ENCODE results near the gene COMMD6. TPM values are rescaled to one million over a fixed set of nuclear protein-coding genes. Genes with fewer than 3 reads are reported as not detected.

COMMD6 gene
- polyA plus RNA-seq, 1 donor = 240 TPM

- no peaks in the 10 kb centered on the region for H3K36me3 ChIP-seq (ENCODE audit: control insufficient read depth, insufficient read depth, low read length)
- no peaks in the 10 kb centered on the region for H3K27me3 ChIP-seq (ENCODE audit: control insufficient read depth, insufficient read depth, low read length)
- H3K27ac ChIP-seq (ENCODE audit: low read length) = no peak overlapping the region
- H3K4me1 ChIP-seq (ENCODE audit: control insufficient read depth, insufficient read depth, low read length) = no peaks in the 10 kb centered on the region
- H3K4me3 ChIP-seq (ENCODE audit: low read length) = no peak overlapping the region
- WGBS (ENCODE audit: insufficient coverage, low lambda C conversion rate) = no CpG with 5 or more reads among the region's 10 CpGs
- H3K9me3 ChIP-seq (ENCODE audit: control insufficient read depth, low read depth, low read length) = no peaks in the 10 kb centered on the region
- DNase-seq = no peak
These were observed 30.3 kb downstream of the COMMD6 start for GRCh38 chr13:75507027-75508001.

GRCh38 chr13:75506018-75506417 is 31.6 kb downstream of the COMMD6 start:
- no CpG with 5 or more reads among the region's 1 CpG for WGBS (ENCODE audit: insufficient coverage, low lambda C conversion rate)
- Histone ChIP-seq H3K36me3 (ENCODE audit: control insufficient read depth, insufficient read depth, low read length) (no peaks in the 10 kb centered on the region), H3K9me3 (ENCODE audit: control insufficient read depth, low read depth, low read length) (no peaks in the 10 kb centered on the region), H3K27ac (ENCODE audit: low read length) (no peak overlapping the region), H3K4me3 (ENCODE audit: low read length) (no peak overlapping the region), H3K27me3 (ENCODE audit: control insufficient read depth, insufficient read depth, low read length) (no peaks in the 10 kb centered on the region), H3K4me1 (ENCODE audit: control insufficient read depth, insufficient read depth, low read length) (no peaks in the 10 kb centered on the region)
- DNase-seq = no peak

GRCh38 chr13:75505327-75505726 is 32.3 kb downstream of the COMMD6 start:
- no peak overlapping the region for H3K4me3 ChIP-seq (ENCODE audit: low read length)
- no peak for DNase-seq
- no peaks in the 10 kb centered on the region for H3K9me3 ChIP-seq (ENCODE audit: control insufficient read depth, low read depth, low read length)
- H3K27ac ChIP-seq (ENCODE audit: low read length) = no peak overlapping the region
- no peaks in the 10 kb centered on the region for H3K36me3 ChIP-seq (ENCODE audit: control insufficient read depth, insufficient read depth, low read length)
- no peaks in the 10 kb centered on the region for H3K27me3 ChIP-seq (ENCODE audit: control insufficient read depth, insufficient read depth, low read length)
- no CpG with 5 or more reads among the region's 3 CpGs for WGBS (ENCODE audit: insufficient coverage, low lambda C conversion rate)
- no peaks in the 10 kb centered on the region for H3K4me1 ChIP-seq (ENCODE audit: control insufficient read depth, insufficient read depth, low read length)

- no peak for DNase-seq
- Histone ChIP-seq H3K4me1 (ENCODE audit: control insufficient read depth, insufficient read depth, low read length) (no peaks in the 10 kb centered on the region), H3K27ac (ENCODE audit: low read length) (no peak overlapping the region), H3K36me3 (ENCODE audit: control insufficient read depth, insufficient read depth, low read length) (no peaks in the 10 kb centered on the region), H3K27me3 (ENCODE audit: control insufficient read depth, insufficient read depth, low read length) (peaks cover 7% of the 10 kb centered on the region), H3K9me3 (ENCODE audit: control insufficient read depth, low read depth, low read length) (no peaks in the 10 kb centered on the region), H3K4me3 (ENCODE audit: low read length) (no peak overlapping the region)
- 96% methylated on average over 4 of the region's 5 CpGs for WGBS (ENCODE audit: insufficient coverage, low lambda C conversion rate)
These were observed 41.7 kb downstream of the COMMD6 start for GRCh38 chr13:75495938-75496337.

GRCh38 chr13:75494491-75494890 is 43.1 kb downstream of the COMMD6 start:
- H3K36me3 ChIP-seq (ENCODE audit: control insufficient read depth, insufficient read depth, low read length) = no peaks in the 10 kb centered on the region
- 83% methylated on average over 1 of the region's 1 CpG for WGBS (ENCODE audit: insufficient coverage, low lambda C conversion rate)
- H3K4me3 ChIP-seq (ENCODE audit: low read length) = no peak overlapping the region
- no peak overlapping the region for H3K27ac ChIP-seq (ENCODE audit: low read length)
- no peaks in the 10 kb centered on the region for H3K9me3 ChIP-seq (ENCODE audit: control insufficient read depth, low read depth, low read length)
- no peaks in the 10 kb centered on the region for H3K4me1 ChIP-seq (ENCODE audit: control insufficient read depth, insufficient read depth, low read length)
- H3K27me3 ChIP-seq (ENCODE audit: control insufficient read depth, insufficient read depth, low read length) = peaks cover 7% of the 10 kb centered on the region
- no peak for DNase-seq

GRCh38 chr13:75493156-75493555 is 44.5 kb downstream of the COMMD6 start:
- no peak for DNase-seq
- no peaks in the 10 kb centered on the region for H3K9me3 ChIP-seq (ENCODE audit: control insufficient read depth, low read depth, low read length)

GRCh38 chr13:75492389-75492788 is 45.3 kb downstream of the COMMD6 start:
- Histone ChIP-seq H3K9me3 (ENCODE audit: control insufficient read depth, low read depth, low read length) (no peaks in the 10 kb centered on the region), H3K4me1 (ENCODE audit: control insufficient read depth, insufficient read depth, low read length) (no peaks in the 10 kb centered on the region), H3K27ac (ENCODE audit: low read length) (no peak overlapping the region), H3K36me3 (ENCODE audit: control insufficient read depth, insufficient read depth, low read length) (no peaks in the 10 kb centered on the region), H3K27me3 (ENCODE audit: control insufficient read depth, insufficient read depth, low read length) (peaks cover 7% of the 10 kb centered on the region), H3K4me3 (ENCODE audit: low read length) (no peak overlapping the region)
- DNase-seq = no peak
- no CpG with 5 or more reads among the region's 5 CpGs for WGBS (ENCODE audit: insufficient coverage, low lambda C conversion rate)

More at GRCh38 chr13:75493156-75493555, 44.5 kb downstream of the COMMD6 start:
- Histone ChIP-seq H3K4me1 (ENCODE audit: control insufficient read depth, insufficient read depth, low read length) (no peaks in the 10 kb centered on the region), H3K27ac (ENCODE audit: low read length) (no peak overlapping the region), H3K36me3 (ENCODE audit: control insufficient read depth, insufficient read depth, low read length) (no peaks in the 10 kb centered on the region), H3K4me3 (ENCODE audit: low read length) (no peak overlapping the region), H3K27me3 (ENCODE audit: control insufficient read depth, insufficient read depth, low read length) (peaks cover 7% of the 10 kb centered on the region)

- Histone ChIP-seq H3K4me1 (ENCODE audit: control insufficient read depth, insufficient read depth, low read length) (no peaks in the 10 kb centered on the region), H3K27ac (ENCODE audit: low read length) (no peak overlapping the region), H3K27me3 (ENCODE audit: control insufficient read depth, insufficient read depth, low read length) (peaks cover 12% of the 10 kb centered on the region), H3K9me3 (ENCODE audit: control insufficient read depth, low read depth, low read length) (no peaks in the 10 kb centered on the region), H3K36me3 (ENCODE audit: control insufficient read depth, insufficient read depth, low read length) (no peaks in the 10 kb centered on the region), H3K4me3 (ENCODE audit: low read length) (no peak overlapping the region)
- WGBS (ENCODE audit: insufficient coverage, low lambda C conversion rate) = 90% methylated on average over 2 of the region's 2 CpGs
- DNase-seq = no peak
These were observed 46.3 kb downstream of the COMMD6 start for GRCh38 chr13:75491376-75491775.

- Histone ChIP-seq H3K27ac (ENCODE audit: low read length) (no peak overlapping the region), H3K4me3 (ENCODE audit: low read length) (no peak overlapping the region), H3K4me1 (ENCODE audit: control insufficient read depth, insufficient read depth, low read length) (no peaks in the 10 kb centered on the region), H3K9me3 (ENCODE audit: control insufficient read depth, low read depth, low read length) (no peaks in the 10 kb centered on the region), H3K36me3 (ENCODE audit: control insufficient read depth, insufficient read depth, low read length) (no peaks in the 10 kb centered on the region), H3K27me3 (ENCODE audit: control insufficient read depth, insufficient read depth, low read length) (peaks cover 9% of the 10 kb centered on the region)
- WGBS (ENCODE audit: insufficient coverage, low lambda C conversion rate) = 50% methylated on average over 2 of the region's 10 CpGs
- DNase-seq = peak in 1 of 2 donors; percentile 44
These were observed 48.0 kb downstream of the COMMD6 start for GRCh38 chr13:75489502-75490263.

GRCh38 chr13:75486146-75487062 is 51.2 kb downstream of the COMMD6 start:
- Histone ChIP-seq H3K4me3 (ENCODE audit: low read length) (no peak overlapping the region), H3K27ac (ENCODE audit: low read length) (no peak overlapping the region), H3K27me3 (ENCODE audit: control insufficient read depth, insufficient read depth, low read length) (peaks cover 7% of the 10 kb centered on the region), H3K4me1 (ENCODE audit: control insufficient read depth, insufficient read depth, low read length) (no peaks in the 10 kb centered on the region), H3K9me3 (ENCODE audit: control insufficient read depth, low read depth, low read length) (no peaks in the 10 kb centered on the region), H3K36me3 (ENCODE audit: control insufficient read depth, insufficient read depth, low read length) (no peaks in the 10 kb centered on the region)
- DNase-seq = no peak
- no CpG with 5 or more reads among the region's 5 CpGs for WGBS (ENCODE audit: insufficient coverage, low lambda C conversion rate)

Data from large intestine (tissue), 3 donors.